Amniotic epithelial cell (primary cell): ENCODE data around the gene WDR88.
"Not testable (repeated sequence)": the region's sequence is repeated elsewhere in the genome, so short reads cannot be mapped to it uniquely, and the experiment has no call there.

Experiments
- DNase-seq: peaks from one replicate; pipeline ENCODE4 v3.0.0-alpha.2; 2010; ENCODE audit warnings: low read depth

WDR88 gene

DNA sequence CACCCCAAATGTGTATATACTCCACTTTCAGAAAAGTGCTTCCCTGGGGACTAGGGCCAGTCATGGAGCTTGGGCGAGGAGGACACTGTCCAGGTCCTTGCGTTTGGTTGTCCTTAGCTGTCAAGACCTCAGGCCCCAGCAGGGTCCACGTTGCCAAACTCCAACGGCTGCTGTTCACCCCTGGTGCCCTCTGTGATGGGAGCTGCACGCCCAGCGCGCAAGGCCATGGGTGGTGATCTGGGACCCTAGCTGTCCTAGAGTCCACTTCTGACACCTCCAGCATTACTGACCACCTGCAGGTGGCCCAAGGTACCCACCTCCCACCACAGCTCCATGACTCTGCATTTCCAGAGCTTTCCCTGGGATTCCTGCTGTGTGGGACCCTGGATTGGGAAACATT, 66.3 kb downstream of the WDR88 start:
- DNase-seq = no peak

DNA sequence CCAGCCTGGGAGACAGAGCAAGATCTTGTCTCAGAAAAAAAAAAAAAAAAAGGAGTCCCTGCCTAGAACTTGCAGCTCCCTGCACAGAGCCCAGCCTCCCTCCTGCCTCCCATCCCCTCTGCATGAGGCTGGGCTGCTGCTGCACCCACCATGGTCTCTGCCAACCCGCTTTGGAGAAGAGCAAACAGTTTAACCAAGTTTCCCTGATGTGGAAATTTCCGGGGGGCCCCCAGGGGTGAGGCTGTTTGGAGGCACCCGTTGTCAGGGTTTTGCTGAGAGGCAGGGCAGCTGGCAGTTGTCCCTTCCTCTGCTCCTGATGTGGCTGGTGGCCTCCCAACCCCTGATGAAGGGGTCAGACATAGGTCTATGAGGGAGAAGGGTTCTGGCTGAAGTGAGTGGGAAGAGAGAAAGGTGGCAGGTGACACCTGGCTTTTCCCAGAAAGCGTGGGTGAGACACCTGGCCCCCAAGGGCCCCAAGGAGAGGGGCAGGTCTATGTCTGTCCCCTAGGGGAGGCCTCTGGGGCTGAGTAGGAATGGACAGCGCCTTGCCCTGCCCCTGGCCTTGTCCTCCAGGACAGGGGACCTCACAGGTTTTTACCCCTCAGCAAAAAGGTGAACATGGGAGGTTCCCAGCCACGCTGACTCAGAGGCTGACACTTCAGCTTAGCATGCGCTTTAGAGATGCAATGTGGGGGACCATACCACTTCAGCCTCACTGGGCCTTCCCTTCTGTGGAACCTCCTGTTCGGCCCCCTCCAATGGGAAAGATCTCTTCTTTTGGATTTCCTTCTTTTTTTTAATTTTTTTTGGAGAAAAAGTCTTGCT, 67.7 kb downstream of the WDR88 start:
- no peak for DNase-seq

DNA sequence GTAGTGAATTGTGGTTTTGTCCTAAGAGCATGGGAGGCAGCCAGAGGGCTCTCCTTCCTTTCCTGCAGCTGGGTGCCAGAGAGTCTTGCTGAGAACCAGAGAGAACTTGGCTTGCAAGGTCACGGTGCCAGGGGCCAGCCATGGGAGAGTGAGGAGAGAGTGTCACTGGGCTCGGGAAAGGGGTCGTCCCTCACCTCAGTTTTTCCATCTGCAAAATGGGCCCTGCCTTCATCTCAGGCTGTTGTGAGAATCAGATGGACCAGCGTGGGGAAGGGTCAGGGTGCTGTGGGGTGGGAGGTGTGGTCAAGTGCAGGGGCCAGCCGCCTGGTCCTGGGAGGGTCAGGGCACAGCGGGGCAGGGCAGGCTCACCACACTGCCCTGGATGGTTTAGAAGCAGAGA, 69.6 kb downstream of the WDR88 start:
- no peak for DNase-seq

- no peak for DNase-seq
Observed at GRCh38 chr19:33201886-33202545, 70.1 kb downstream of the WDR88 start.

GRCh38 chr19:33202546-33203507, 70.9 kb downstream of the WDR88 start:
- no peak for DNase-seq

DNA sequence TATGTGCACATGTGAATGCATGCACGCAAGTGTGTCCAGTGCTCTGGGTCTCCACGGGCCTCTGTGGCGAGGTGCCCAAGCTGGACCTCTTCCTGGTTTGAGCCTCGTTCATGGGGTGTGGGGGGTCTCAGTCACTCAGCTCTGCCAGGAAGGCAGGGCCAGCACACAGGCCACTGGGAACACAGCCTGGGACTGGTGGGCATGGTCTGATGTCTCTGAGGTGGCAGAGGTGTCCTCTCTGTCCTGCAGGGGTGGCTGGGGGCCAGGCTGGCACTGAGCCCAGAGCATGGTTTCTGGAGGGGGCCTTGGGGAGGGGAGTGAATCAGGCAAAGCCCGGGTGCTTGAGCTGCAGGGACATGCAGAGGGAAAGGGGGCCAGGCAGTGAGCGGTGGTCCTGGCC, 71.6 kb downstream of the WDR88 start:
- no peak for DNase-seq

GRCh38 chr19:33204136-33204973, 72.4 kb downstream of the WDR88 start:
- no peak for DNase-seq

DNA sequence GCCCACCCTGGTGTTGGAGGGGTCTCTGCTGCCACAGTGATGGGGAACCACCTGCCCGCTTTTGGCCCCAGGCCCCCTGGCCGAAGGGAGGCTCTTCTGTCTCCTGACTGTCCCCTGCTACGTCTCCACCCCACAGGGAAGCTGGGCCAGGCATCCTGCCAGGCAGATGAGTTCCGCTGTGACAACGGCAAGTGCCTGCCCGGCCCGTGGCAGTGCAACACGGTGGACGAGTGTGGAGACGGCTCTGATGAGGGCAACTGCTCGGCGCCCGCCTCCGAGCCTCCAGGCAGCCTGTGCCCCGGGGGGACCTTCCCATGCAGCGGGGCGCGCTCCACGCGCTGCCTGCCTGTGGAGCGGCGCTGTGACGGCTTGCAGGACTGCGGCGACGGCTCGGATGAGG, 73.2 kb downstream of the WDR88 start:
- no peak for DNase-seq

GRCh38 chr19:33205531-33206260, 73.8 kb downstream of the WDR88 start:
- DNase-seq = no peak

DNA sequence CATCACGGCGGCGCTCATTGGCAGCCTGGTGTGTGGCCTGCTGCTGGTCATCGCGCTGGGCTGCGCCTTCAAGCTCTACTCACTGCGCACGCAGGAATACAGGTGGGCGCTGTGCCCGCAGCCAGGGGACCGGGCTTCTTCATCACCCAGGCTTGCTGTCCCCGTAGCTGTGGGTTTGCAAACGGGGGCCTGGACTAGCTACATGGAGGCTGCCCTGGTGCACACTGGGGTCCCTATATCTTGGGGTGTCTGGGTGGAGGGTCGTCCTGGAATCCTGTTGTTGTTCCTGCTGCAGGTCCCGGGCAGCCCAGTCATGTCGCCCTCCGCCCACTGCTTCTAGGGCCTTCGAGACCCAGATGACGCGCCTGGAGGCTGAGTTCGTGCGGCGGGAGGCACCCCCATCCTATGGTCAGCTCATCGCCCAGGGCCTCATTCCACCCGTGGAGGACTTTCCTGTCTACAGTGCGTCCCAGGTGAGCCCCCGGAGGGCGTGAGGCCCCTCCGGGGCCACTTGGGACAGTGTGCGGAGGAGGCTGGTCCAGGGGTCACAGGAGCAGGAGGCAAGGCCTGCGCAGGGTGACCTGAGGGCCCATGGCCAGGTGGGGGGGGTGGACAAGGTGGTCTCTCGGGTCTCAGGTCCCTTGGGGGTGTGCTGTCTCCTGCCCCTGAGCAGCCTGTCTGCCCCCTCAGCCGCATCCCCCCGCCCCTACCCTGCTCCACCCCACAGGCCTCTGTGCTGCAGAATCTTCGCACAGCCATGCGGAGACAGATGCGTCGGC, 74.5 kb downstream of the WDR88 start:
- no peak for DNase-seq

DNA sequence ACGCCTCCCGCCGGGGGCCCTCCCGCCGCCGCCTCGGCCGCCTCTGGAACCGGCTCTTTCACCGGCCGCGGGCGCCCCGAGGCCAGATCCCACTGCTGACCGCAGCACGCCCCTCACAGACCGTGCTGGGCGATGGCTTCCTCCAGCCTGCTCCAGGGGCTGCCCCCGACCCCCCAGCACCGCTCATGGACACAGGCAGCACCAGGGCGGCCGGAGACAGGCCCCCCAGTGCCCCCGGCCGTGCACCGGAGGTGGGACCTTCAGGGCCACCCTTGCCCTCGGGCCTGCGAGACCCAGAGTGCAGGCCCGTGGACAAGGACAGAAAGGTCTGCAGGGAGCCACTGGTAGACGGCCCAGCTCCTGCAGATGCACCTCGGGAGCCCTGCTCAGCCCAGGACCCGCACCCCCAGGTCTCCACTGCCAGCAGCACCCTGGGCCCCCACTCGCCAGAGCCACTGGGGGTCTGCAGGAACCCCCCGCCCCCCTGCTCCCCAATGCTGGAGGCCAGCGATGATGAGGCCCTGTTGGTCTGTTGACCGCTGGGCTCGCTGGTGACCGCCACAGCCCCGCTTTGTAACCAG, 75.2 kb downstream of the WDR88 start:
- no peak for DNase-seq

- no peak for DNase-seq
Observed at GRCh38 chr19:33207903-33208302, 76.0 kb downstream of the WDR88 start.

- no peak for DNase-seq
Observed at GRCh38 chr19:33208371-33208895, 76.5 kb downstream of the WDR88 start.

- no peak for DNase-seq
Observed at GRCh38 chr19:33208904-33209849, 77.3 kb downstream of the WDR88 start.

DNA sequence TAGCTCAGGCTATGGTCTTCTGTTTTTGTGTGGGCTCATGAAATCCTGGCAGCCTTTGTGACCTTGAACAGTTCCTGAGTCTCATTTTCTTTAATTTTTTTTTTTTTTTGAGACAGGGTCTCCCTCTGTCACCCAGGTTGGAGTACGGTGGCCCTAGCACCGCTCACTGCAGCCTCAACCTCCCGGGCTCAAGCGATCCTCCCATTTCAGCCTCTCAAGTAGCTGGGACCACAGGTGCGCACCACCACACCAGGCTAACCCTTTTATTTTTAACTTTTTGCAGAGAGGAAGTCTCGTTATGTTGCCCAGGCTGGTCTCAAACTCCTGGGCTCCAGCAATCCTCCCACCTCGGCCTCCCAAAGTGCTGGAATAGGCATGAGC, 77.9 kb downstream of the WDR88 start:
- DNase-seq = not testable (repeated sequence)

GRCh38 chr19:33210266-33210940, 78.5 kb downstream of the WDR88 start:
- DNase-seq = no peak

DNA sequence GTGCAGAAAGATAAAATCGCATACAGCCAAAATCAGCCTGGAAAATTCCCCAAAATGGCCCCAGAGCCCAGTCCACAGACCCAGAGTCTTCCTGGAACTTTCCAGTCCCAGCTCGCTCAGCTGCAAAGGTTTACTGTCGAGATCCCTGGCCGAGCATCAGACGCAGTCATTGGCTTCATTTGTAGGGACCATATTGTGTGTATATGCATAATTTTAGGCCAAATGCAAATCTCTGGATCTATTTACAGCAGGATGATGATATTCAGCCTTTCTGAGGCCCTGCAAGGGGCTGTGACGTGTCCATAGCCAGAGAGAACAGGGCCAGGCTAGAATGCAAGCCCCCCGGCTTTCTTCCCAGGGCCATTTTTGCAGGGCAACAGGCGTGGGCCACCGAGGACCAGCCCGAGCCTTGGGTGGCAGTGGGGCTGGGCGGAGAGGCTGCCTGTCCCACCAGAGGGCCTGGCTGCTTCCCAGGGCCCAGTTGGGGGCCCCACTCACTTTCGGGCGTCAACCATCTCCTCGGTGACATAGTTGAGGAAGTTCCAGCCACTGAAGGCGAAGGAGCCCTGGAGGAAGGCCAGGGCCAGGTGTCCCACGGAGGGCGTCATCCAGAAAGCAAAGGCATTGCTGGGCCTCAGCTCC, 80.0 kb downstream of the WDR88 start:
- no peak for DNase-seq
